AG09309 (cell line): ENCODE results near the gene CUEDC2.

Source experiments
- DNase-seq: peaks from one replicate; pipeline ENCODE4 v3.0.0-alpha.2; 2010; ENCODE audit warnings: low read depth
- H3K4me3 ChIP-seq: 2 replicates; pipeline ENCODE4 v1.5.1; 2011; ENCODE audit warnings: mild to moderate bottlenecking, low read depth, low read length, moderate library complexity; ENCODE audit not compliant: control insufficient read depth
- CTCF ChIP-seq: IDR thresholded peaks from 2 replicates; pipeline ENCODE4 v1.5.1; 2011; ENCODE audit warnings: mild to moderate bottlenecking, low read depth, low read length, inconsistent platforms; ENCODE audit not compliant: insufficient read depth, control insufficient read depth; ENCODE audit errors: missing control alignments

The CUEDC2 gene

GRCh38 chr10:102409604-102410428, 22.6 kb downstream of the CUEDC2 start:
- TF ChIP-seq CTCF, result no peak
- DNase-seq, result no peak
- peak overlapping the region; percentile 37 for H3K4me3 ChIP-seq

- no peak for DNase-seq
- peak overlapping the region; percentile 37 for H3K4me3 ChIP-seq
- no peak for TF ChIP-seq CTCF
Observed at GRCh38 chr10:102408728-102409603, 23.4 kb downstream of the CUEDC2 start.

GRCh38 chr10:102408131-102408727, 24.1 kb downstream of the CUEDC2 start:
- peak overlapping the region; percentile 33 for H3K4me3 ChIP-seq
- DNase-seq, result no peak
- TF ChIP-seq CTCF, result no peak

GRCh38 chr10:102407425-102408130, 24.8 kb downstream of the CUEDC2 start:
- H3K4me3 ChIP-seq, result no peak overlapping the region
- no peak for TF ChIP-seq CTCF
- DNase-seq, result no peak

DNA sequence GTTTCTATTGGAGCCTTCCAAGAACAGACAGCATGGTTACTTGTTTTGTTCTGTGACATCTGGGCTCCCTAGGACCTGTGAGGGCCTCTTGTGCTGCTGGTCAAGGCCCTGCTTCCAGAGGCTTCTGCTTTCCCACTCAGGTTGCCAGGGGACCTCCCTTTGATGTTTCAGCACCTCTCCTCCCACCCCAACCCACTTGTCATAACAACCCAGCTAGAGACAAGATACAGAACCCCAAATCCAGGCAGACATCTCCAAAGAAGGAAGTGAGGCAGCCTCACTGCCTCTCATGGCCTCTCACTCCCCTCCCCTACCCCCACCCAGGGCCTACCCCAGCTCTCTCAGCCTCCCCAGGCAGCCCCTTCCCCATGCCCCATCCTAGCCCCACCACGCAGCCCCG, 25.6 kb downstream of the CUEDC2 start:
- H3K4me3 ChIP-seq, result no peak overlapping the region
- DNase-seq, result no peak
- no peak for TF ChIP-seq CTCF

GRCh38 chr10:102405632-102406031, 26.7 kb downstream of the CUEDC2 start:
- H3K4me3 ChIP-seq, result no peak overlapping the region
- TF ChIP-seq CTCF, result no peak
- DNase-seq, result no peak
